Calu3 (cell line): Measurements from ENCODE around the gene RAPGEF4. TPM values are rescaled to one million over a fixed set of nuclear protein-coding genes. Genes with fewer than 3 reads are reported as not detected.

Experiments used
- BruUV-seq: library from RNA; stranded (reverse); fragments of 400-500 nt; replicated peaks from 2 replicates; lab custom pipeline; 2021; lab: Mats Ljungman, UMichigan
- CTCF ChIA-PET: fragments of 300-600 bp; sonication (Branson Sonifier 250); formaldehyde crosslinking; loops from one replicate; lab custom pipeline; 2022; ENCODE audit warnings: antibody characterized with exemption; lab: Charles Lee
- DNase-seq: peaks from one replicate; pipeline ENCODE4 v3.0.0; 2022
- H3K27ac Mint-ChIP-seq: one replicate; pipeline ENCODE4 v1.8.0; 2022; ENCODE audit warnings: mixed read lengths; ENCODE audit not compliant: unreplicated experiment
- H3K27me3 Mint-ChIP-seq: one replicate; pipeline ENCODE4 v1.8.0; 2022; ENCODE audit warnings: mixed read lengths; ENCODE audit not compliant: unreplicated experiment
- H3K36me3 Mint-ChIP-seq: one replicate; pipeline ENCODE4 v1.8.0; 2022; ENCODE audit warnings: mild to moderate bottlenecking, moderate library complexity, mixed read lengths; ENCODE audit not compliant: insufficient read depth, unreplicated experiment
- H3K4me1 Mint-ChIP-seq: one replicate; pipeline ENCODE4 v1.8.0; 2022; ENCODE audit warnings: mild to moderate bottlenecking, low read depth, mixed read lengths; ENCODE audit not compliant: unreplicated experiment
- H3K4me3 Mint-ChIP-seq: one replicate; pipeline ENCODE4 v1.8.0; 2022; ENCODE audit warnings: mild to moderate bottlenecking, low read depth, moderate library complexity, mixed read lengths; ENCODE audit not compliant: unreplicated experiment
- H3K9me3 Mint-ChIP-seq: one replicate; pipeline ENCODE4 v1.8.0; 2022; ENCODE audit warnings: low read depth, mixed read lengths; ENCODE audit not compliant: unreplicated experiment
- intact Hi-C: fragments of 100-400 bp; cut with micrococcal nuclease; formaldehyde crosslinking; loops from one replicate; pipeline ENCODE4 v1.10.0; 2022; ENCODE audit not compliant: unreplicated experiment
- total RNA-seq: library from RNA; stranded (reverse); gene quantifications from 2 replicates; pipeline ENCODE4 v1.2.3, GENCODE V29; 2022
- TF ChIP-seq, protein P1 (sequence below): fragments of 200-600 bp; IDR thresholded peaks from one replicate; pipeline ENCODE4 v1.8.0; 2022; ENCODE audit warnings: antibody characterized with exemption; ENCODE audit not compliant: unreplicated experiment

The RAPGEF4 gene
- total RNA-seq, 1 experiment from 2014 or later = 1.8 TPM

DNA sequence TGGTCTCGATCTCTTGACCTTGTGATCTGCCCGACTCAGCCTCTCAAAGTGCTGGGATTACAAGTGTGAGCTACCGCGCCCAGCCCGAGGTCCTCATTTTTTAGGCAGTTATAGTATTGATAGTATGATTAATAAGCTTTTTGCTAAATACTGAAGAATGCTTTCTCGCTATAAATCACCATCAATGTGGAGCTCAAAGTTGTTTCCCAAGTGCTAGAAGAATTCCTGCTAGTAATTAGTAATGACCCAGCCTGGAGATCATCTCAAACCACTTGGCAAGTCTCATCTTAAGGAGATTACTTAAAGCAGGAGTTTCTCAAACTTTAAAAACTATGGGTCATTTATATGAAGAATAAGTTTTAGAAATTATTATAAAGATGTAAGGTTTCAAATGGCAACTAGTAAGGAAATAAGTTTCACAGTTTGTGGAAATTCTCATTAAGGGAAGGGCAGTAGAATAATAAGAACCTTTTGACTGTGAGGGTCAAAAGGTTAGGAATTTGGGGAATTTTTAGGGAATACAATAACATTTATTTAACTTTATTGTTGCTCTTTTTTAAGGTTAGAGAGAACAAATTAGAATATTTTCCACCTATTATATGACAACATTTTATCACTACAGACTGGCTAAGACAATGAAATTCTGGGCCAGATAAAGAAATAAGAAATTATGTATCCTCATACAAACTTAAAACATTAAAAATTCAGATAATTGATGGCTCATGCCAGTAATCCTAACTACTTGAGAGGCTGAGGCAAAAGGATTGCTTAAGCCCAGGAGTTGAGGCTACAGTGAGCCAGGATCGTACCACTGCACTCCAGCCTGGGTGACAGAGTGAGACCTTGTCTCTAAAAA is 191.4 kb downstream of the RAPGEF4 start:
- TF ChIP-seq, protein P1, sequence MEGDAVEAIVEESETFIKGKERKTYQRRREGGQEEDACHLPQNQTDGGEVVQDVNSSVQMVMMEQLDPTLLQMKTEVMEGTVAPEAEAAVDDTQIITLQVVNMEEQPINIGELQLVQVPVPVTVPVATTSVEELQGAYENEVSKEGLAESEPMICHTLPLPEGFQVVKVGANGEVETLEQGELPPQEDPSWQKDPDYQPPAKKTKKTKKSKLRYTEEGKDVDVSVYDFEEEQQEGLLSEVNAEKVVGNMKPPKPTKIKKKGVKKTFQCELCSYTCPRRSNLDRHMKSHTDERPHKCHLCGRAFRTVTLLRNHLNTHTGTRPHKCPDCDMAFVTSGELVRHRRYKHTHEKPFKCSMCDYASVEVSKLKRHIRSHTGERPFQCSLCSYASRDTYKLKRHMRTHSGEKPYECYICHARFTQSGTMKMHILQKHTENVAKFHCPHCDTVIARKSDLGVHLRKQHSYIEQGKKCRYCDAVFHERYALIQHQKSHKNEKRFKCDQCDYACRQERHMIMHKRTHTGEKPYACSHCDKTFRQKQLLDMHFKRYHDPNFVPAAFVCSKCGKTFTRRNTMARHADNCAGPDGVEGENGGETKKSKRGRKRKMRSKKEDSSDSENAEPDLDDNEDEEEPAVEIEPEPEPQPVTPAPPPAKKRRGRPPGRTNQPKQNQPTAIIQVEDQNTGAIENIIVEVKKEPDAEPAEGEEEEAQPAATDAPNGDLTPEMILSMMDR = no peak
- H3K4me1 Mint-ChIP-seq = peaks cover 10% of the 10 kb centered on the region
- no TSS peak for BruUV-seq
- CTCF ChIA-PET = no interaction called here
- no peak for DNase-seq
- no peaks in the 10 kb centered on the region for H3K36me3 Mint-ChIP-seq
- no peak overlapping the region for H3K27ac Mint-ChIP-seq
- no peak overlapping the region for H3K4me3 Mint-ChIP-seq
- H3K27me3 Mint-ChIP-seq = no peaks in the 10 kb centered on the region
- H3K9me3 Mint-ChIP-seq = no peaks in the 10 kb centered on the region
- intact Hi-C loops = no loop called here

DNA sequence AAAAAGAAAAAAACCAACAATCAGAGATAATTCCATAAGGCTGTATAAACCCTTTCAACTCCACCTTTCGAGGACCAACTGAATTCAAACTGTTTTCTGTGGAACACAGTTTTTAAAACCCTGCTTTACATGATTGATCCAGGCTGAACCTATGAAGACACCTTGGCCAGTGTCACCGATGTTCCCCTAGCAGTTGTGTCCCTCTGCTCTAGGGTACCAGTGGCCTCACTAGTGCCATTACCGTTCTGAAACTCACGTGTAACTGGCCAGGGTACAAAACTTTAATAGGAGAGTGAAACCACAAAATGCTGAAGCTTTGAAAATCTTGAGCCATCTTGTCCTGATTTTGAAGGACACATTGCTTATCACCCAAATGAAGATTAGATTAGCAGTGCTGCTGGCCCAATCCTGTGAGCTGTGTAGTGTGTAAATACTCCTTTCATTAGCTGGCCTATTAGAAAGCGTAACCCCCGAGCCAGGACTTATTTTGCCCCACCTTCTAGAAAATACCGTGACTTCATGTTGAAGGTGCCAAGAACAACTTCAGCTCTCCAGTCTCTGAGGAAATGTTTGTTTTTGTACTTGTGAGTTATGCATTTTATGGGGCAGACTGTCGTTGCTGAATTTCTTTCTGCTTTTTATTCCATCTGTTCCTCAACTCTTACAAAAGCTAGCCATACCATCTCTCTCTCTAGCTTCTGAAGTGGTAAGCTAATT is 192.2 kb downstream of the RAPGEF4 start:
- Mint-ChIP-seq H3K9me3 (no peaks in the 10 kb centered on the region), H3K4me3 (no peak overlapping the region), H3K27me3 (peaks cover 5% of the 10 kb centered on the region), H3K4me1 (peaks cover 14% of the 10 kb centered on the region), H3K36me3 (no peaks in the 10 kb centered on the region), H3K27ac (no peak overlapping the region)
- CTCF ChIA-PET = interaction anchor here (1.0 to 2.5 kb wide), 3 partner anchors 13 to 114 kb away, joined by 3 to 5 read pairs (median 3); no protein-coding TSS in a partner anchor
- TF ChIP-seq, protein P1 = no peak
- intact Hi-C loops = no loop called here
- no TSS peak for BruUV-seq
- no peak for DNase-seq

DNA sequence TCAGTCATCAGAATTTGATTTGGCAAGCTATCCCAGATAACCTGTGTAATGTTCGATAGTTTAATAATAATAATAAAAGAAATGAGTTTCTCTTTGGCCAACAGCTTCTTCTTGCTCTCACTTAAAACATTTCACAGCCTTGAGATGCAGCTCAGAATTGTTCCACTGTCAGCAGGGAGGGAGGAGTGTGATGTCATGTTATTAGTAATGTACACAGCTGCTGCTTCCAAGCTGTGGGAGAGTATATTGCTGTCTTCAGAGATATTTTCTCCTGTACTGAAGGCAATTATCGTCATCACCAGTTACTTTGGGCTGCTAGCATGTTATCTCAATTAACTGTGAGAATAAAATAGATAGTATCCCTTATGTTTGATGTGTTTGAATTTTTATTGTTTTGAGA is 193.1 kb downstream of the RAPGEF4 start:
- intact Hi-C loops = no loop called here
- H3K4me3 Mint-ChIP-seq = no peak overlapping the region
- no peak for DNase-seq

DNA sequence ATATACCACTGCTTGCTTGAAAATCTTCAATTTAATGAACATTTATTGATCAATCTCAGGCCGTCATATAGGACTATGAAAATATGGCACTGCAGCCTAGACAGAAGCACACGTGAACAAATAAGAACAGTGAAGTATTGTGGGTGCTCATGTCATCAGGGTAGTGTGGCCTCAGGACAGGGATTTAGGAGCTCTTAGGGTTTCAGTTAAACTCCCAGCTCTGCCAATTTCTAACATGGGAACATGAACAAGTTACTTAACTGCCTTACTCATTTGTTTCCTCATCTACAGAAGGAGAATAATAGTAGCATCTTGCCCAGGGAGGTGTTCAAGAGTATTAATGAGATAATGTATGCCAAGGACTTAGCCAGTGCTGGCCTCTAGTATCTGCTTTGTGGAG is 194.0 kb downstream of the RAPGEF4 start:
- CTCF ChIA-PET = interaction anchor here (1.0 to 2.5 kb wide), 2 partner anchors 93 to 116 kb away, joined by 4 to 5 read pairs; no protein-coding TSS in a partner anchor
- H3K27me3 Mint-ChIP-seq = peaks cover 14% of the 10 kb centered on the region
- no peak overlapping the region for H3K27ac Mint-ChIP-seq
- no TSS peak for BruUV-seq
- H3K4me3 Mint-ChIP-seq = no peak overlapping the region
- no peak for DNase-seq
- no peaks in the 10 kb centered on the region for H3K36me3 Mint-ChIP-seq
- TF ChIP-seq, protein P1 = no peak
- peaks cover 14% of the 10 kb centered on the region for H3K4me1 Mint-ChIP-seq
- no peaks in the 10 kb centered on the region for H3K9me3 Mint-ChIP-seq
- intact Hi-C loops = no loop called here

More for the DNA sequence above, 193.1 kb downstream of the RAPGEF4 start:
- TF ChIP-seq, protein P1 = no peak
- BruUV-seq = no TSS peak
- CTCF ChIA-PET = interaction anchor here (1.3 to 2.5 kb wide), 2 partner anchors 14 to 115 kb away, joined by 3 to 5 read pairs; no protein-coding TSS in a partner anchor
- H3K27ac Mint-ChIP-seq = no peak overlapping the region
- H3K4me1 Mint-ChIP-seq = peaks cover 14% of the 10 kb centered on the region
- no peaks in the 10 kb centered on the region for H3K36me3 Mint-ChIP-seq
- peaks cover 14% of the 10 kb centered on the region for H3K27me3 Mint-ChIP-seq
- no peaks in the 10 kb centered on the region for H3K9me3 Mint-ChIP-seq
